Stimulated activated CD4-positive, alpha-beta T cell treated with anti-CD3 and anti-CD28 coated beads, Interleukin-12 subunit alpha, Interleukin-12 subunit beta, amount 100 ng/mL, for 24 hours (primary cell): ENCODE data around the gene AMDHD1.
A peak's percentile ranks its signal among the peaks of the same experiment; 100 is the strongest.

ENCODE experiments used
- DNase-seq, 2 experiments: peaks; one replicate each; pipeline ENCODE4 v3.0.0-alpha.2; 2020; ENCODE audit warnings: low read depth in 2 of 2

The AMDHD1 gene

DNA sequence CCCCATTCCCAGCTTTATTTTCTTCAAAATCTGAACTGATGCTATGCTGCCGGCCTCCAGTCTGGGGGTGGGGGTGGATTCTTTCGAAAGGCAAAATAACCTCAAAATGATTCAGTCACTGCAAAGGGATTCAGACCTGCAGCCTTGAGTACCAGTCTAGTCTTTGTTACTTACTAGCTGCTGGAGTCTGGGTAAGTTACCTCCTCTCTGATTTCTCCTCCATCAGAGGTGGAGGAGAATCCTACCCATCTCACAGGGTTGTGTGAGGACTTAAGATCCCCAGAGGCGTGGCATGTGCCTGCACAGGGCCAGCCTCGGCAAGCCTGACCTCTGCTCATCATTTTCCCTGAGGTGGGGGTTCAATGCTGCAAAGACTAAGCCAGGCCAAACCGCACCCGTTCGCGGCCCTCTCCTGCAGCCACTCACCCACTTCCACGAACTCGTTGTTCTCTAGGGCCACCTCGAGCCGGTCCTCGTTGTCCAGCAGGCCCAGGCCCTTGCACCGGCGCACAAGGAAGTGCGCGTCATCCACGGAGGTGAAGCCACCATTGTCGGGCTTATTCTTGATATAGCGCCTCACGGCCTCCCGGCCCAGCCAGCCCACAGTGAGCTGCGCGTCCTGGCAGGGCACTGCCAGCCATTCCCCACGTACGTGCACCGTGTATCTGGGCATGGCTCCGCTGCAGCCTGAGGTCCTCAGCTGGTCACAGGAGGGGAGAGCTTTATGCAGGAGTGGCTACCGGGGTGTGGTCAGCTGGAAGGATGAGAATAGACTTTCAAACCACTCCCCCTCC lies 52.3 kb downstream of the AMDHD1 start:
- no peak for DNase-seq

GRCh38 chr12:95996034-95996658 lies 53.0 kb downstream of the AMDHD1 start, which contains the start of gene HAL:
HAL (minus strand) TSS chr12:95996344; CDS start chr12:95995910, 434 bp downstream.
- no peak for DNase-seq

DNA sequence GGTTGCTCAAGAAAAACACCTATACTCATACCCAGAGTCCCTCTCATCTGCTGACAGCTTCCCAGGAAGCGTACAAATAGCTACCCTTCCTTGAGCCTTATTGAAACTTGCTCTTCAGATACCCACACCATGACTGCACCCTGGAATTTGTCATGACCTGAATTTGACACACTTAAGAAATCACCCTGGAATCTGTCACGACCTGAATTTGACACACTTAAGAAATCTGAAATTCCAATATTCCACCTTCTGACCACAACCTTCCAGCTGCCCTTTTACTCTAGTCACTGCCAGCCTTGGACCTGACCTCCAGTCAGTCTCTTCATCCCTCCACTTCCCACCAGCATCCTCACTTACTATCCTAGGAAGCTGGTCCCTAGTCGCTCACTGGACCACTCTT lies 54.1 kb downstream of the AMDHD1 start:
- DNase-seq = no peak

DNA sequence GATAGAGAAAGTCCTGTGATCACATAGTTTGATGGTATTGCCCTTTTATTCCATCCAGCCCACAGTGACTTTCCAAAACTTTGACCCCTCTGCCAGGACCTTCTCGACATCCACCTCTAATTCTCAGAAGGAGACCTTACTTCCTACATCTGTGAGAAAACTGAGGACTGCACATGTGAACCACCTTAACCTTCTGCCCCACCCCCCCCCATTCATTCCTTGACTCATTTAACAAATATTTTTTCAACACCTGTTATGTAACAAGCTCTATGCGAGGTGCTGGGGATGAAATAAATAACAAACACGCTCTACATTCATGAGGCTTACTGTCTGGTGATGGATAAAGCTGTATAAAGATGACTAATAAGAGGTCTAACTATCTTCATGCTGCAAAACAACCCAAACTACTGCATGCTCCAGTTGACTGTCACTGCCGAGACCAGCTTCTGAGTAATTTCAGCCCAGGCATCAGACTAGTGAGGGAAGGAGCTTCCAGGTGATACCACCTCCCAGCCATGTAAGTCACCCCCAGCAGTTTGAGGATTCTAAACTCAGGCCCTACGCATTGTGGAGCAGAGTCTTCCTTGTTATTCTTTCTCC lies 54.9 kb downstream of the AMDHD1 start:
- no peak for DNase-seq

DNA sequence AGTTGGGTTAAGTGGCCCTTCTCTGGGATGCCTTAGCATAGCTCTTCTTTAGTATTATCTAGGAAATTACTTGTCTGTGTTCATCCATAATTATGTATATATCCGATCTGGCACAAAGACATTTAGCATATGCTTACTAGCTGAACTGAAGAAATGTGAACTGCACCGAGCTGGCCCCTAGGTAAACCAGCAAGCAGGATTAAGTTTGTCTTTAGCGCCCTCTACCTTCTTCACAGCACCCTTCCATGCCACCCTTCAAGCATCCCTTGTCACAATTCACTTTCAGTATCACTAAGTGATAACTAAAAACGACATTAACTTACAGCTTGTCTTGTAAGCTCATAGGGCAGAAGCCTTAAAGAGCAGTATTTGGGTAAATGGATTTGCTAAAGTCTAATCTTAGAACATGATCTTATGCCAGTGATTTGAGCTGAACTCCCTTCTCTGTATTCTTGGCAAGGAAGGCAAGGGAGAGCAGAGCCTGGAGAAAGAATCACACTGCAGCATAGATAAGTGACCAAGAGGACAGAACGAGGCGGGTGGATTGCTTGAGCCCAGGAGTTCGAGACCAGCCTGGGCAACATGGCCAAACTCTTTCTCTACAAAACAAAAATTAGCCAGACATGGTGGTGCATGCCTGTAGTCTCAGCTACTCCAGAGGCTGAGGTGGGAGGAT lies 55.6 kb downstream of the AMDHD1 start:
- DNase-seq = peak; percentile 7 to 9

- no peak for DNase-seq
Observed at GRCh38 chr12:95999484-95999883, 56.4 kb downstream of the AMDHD1 start.

- DNase-seq = no peak
Observed at GRCh38 chr12:96000858-96001257, 57.7 kb downstream of the AMDHD1 start.

DNA sequence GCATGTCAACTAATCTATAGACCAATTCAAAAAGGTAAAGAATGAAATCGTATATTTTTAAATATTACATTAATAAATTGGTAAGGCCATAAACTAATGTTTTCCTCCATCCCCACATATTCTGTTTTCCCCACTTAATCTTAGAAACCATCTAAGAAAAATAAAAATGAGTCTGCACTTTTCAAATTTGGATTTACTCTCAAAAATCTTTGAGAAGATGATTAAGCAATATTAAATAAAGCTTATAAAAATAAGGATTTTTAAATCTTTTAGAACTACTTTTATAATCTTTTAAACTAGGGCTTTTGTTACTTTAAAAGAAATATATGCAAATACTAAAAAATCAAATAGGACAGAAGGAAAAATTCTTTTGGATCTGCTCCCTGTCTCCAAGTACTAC lies 63.6 kb downstream of the AMDHD1 start:
- DNase-seq = no peak

GRCh38 chr12:96007729-96008128 lies 64.6 kb downstream of the AMDHD1 start:
- no peak for DNase-seq

GRCh38 chr12:96014943-96015599 lies 71.9 kb downstream of the AMDHD1 start:
- no peak for DNase-seq

DNA sequence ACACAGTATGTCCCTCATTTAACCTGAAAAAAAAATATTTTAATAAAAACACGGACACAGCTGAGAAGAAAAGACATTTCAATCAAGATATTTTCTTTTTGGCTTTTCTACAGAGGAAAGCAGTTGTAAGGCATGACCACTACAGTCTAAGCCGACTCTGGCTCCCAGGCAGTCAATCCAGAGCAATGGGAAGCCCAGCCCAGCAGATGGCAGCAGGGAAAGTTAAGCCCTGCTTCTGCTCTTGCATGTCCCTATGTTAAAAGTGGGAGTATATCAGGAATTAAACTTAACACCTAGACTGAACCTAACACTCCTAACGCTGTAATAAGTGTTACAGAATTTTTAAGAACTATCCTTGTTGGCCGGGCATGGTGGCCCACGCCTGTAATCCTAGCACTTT lies 72.5 kb downstream of the AMDHD1 start:
- no peak for DNase-seq
